Caco-2 (cell line): ENCODE data around the gene COG3. TPM values are rescaled to one million over a fixed set of nuclear protein-coding genes. Genes with fewer than 3 reads are reported as not detected.
"Not testable (repeated sequence)": the region's sequence is repeated elsewhere in the genome, so short reads cannot be mapped to it uniquely, and the experiment has no call there.

Source experiments
- BruUV-seq: library from RNA; stranded (reverse); fragments of 400-500 nt; replicated peaks from 2 replicates; lab custom pipeline; 2021; lab: Mats Ljungman, UMichigan
- CTCF ChIA-PET: fragments of 300-600 bp; sonication (Branson Sonifier 250); formaldehyde crosslinking; loops from one replicate; lab custom pipeline; 2022; ENCODE audit warnings: antibody characterized with exemption; lab: Charles Lee
- POLR2A ChIA-PET: fragments of 300-600 bp; sonication (Branson Sonifier 250); formaldehyde crosslinking; loops from one replicate; lab custom pipeline; 2022; ENCODE audit warnings: antibody characterized with exemption; lab: Charles Lee
- DNase-seq, 2 experiments: peaks; one replicate each; pipeline versions ENCODE4 v3.0.0 to v3.0.0-alpha.2; 2020 to 2022
- H3K27me3 ChIP-seq: replicated peaks from 2 replicates; pipeline ENCODE4 v1.6.0; 2011; ENCODE audit warnings: low read length; ENCODE audit not compliant: control insufficient read depth, insufficient read depth
- H3K36me3 ChIP-seq: 2 replicates; pipeline ENCODE4 v1.5.1; 2011; ENCODE audit warnings: low read length; ENCODE audit not compliant: control insufficient read depth, insufficient read depth
- H3K4me1 ChIP-seq: fragments of 250-450 bp; sonication (Bioruptor Pico); 2 replicates; pipeline ENCODE4 v1.5.1; 2020; ENCODE audit warnings: mild to moderate bottlenecking
- H3K4me3 ChIP-seq: 2 replicates; pipeline ENCODE4 v1.5.1; 2011; ENCODE audit warnings: low read depth, mild to moderate bottlenecking, control low read depth, low read length
- H3K9me3 ChIP-seq: fragments of 250-450 bp; sonication (Bioruptor Pico); 2 replicates; pipeline ENCODE4 v1.5.1; 2020; ENCODE audit warnings: mild to moderate bottlenecking, moderate library complexity
- H3K27ac Mint-ChIP-seq: one replicate; pipeline ENCODE4 v1.8.0; 2022; ENCODE audit warnings: mixed read lengths; ENCODE audit not compliant: unreplicated experiment
- H3K27me3 Mint-ChIP-seq: one replicate; pipeline ENCODE4 v1.8.0; 2022; ENCODE audit warnings: mixed read lengths; ENCODE audit not compliant: insufficient read depth, unreplicated experiment
- H3K36me3 Mint-ChIP-seq: one replicate; pipeline ENCODE4 v1.8.0; 2022; ENCODE audit warnings: mild to moderate bottlenecking, mixed read lengths; ENCODE audit not compliant: insufficient read depth, unreplicated experiment
- H3K4me1 Mint-ChIP-seq: one replicate; pipeline ENCODE4 v1.8.0; 2022; ENCODE audit warnings: low read depth, mixed read lengths; ENCODE audit not compliant: unreplicated experiment
- H3K4me3 Mint-ChIP-seq: one replicate; pipeline ENCODE4 v1.8.0; 2022; ENCODE audit warnings: mild to moderate bottlenecking, moderate library complexity, mixed read lengths; ENCODE audit not compliant: unreplicated experiment
- H3K9me3 Mint-ChIP-seq: one replicate; pipeline ENCODE4 v1.8.0; 2022; ENCODE audit warnings: mixed read lengths; ENCODE audit not compliant: unreplicated experiment
- CTCF ChIP-seq, 2 experiments: fragments of 200-600 bp in 1 of 2; IDR thresholded peaks; 1 replicate in 1 of 2; 2 replicates in 1 of 2; pipeline versions ENCODE4 v1.5.1 to v1.8.0; 2011 to 2022; ENCODE audit warnings: antibody characterized with exemption in 1 of 2, control low read depth in 1 of 2, inconsistent platforms in 1 of 2, low read depth in 1 of 2, low read length in 1 of 2, mild to moderate bottlenecking in 1 of 2, moderate library complexity in 1 of 2; ENCODE audit not compliant: insufficient read depth in 1 of 2, severe bottlenecking in 1 of 2, unreplicated experiment in 1 of 2
- intact Hi-C: fragments of 100-400 bp; cut with micrococcal nuclease; formaldehyde crosslinking; loops from one replicate; pipeline ENCODE4 v1.10.0; 2022; ENCODE audit not compliant: unreplicated experiment
- total RNA-seq: library from RNA; stranded (reverse); gene quantifications from 2 replicates; pipeline ENCODE4 v1.2.3, GENCODE V29; 2022

Gene COG3
- total RNA-seq, 1 experiment from 2014 or later: 35.8 TPM

GRCh38 chr13:45419945-45420344 lies 44.8 kb upstream of the COG3 start:
- Histone ChIP-seq H3K27me3 (no peaks in the 10 kb centered on the region), H3K4me3 (no peak overlapping the region), H3K9me3 (no peaks in the 10 kb centered on the region), H3K36me3 (no peaks in the 10 kb centered on the region), H3K4me1 (peaks cover 4% of the 10 kb centered on the region)
- Mint-ChIP-seq H3K9me3 (no peaks in the 10 kb centered on the region), H3K27ac (no peak overlapping the region), H3K36me3 (peaks cover 6% of the 10 kb centered on the region), H3K4me1 (peaks cover 8% of the 10 kb centered on the region), H3K4me3 (no peak overlapping the region), H3K27me3 (no peaks in the 10 kb centered on the region)
- BruUV-seq: no TSS peak
- ChIA-PET POLR2A (interaction anchor here (0.7 kb wide), 1 partner anchor 74 kb away, joined by 4 read pairs; no protein-coding TSS in a partner anchor), CTCF (no interaction called here)
- DNase-seq: no peak
- intact Hi-C loops: loop anchor here (2.0 kb wide), 1 partner anchor 79 kb away; the partner anchor contains the start of gene TPT1
- TF ChIP-seq CTCF (IDR thresholded peaks at IDR 0.05; ENCODE audit: insufficient read depth in 1 of 2, low read depth in 1 of 2, low read length in 1 of 2, severe bottlenecking in 1 of 2, unreplicated experiment in 1 of 2): no peak

- H3K4me3 ChIP-seq: no peak overlapping the region
- H3K36me3 ChIP-seq: no peaks in the 10 kb centered on the region
- no peaks in the 10 kb centered on the region for H3K4me1 ChIP-seq
- BruUV-seq: no TSS peak
- no peaks in the 10 kb centered on the region for H3K9me3 Mint-ChIP-seq
- intact Hi-C loops: no loop called here
- TF ChIP-seq CTCF (IDR thresholded peaks at IDR 0.05; ENCODE audit: insufficient read depth in 1 of 2, low read depth in 1 of 2, low read length in 1 of 2, severe bottlenecking in 1 of 2, unreplicated experiment in 1 of 2): no peak
- H3K36me3 Mint-ChIP-seq: peaks cover 6% of the 10 kb centered on the region
- H3K27ac Mint-ChIP-seq: no peak overlapping the region
- no peaks in the 10 kb centered on the region for H3K27me3 ChIP-seq
- no peak for DNase-seq
- no peaks in the 10 kb centered on the region for H3K9me3 ChIP-seq
- H3K27me3 Mint-ChIP-seq: no peaks in the 10 kb centered on the region
- CTCF ChIA-PET: no interaction called here
- POLR2A ChIA-PET: no interaction called here
- no peaks in the 10 kb centered on the region for H3K4me1 Mint-ChIP-seq
- no peak overlapping the region for H3K4me3 Mint-ChIP-seq
Measured at GRCh38 chr13:45422731-45423292, 41.9 kb upstream of the COG3 start.

GRCh38 chr13:45426056-45426841 lies 38.5 kb upstream of the COG3 start:
- H3K9me3 ChIP-seq, H3K4me1 ChIP-seq, POLR2A ChIA-PET, intact Hi-C loops, H3K4me3 ChIP-seq, H3K36me3 ChIP-seq, H3K27me3 Mint-ChIP-seq, H3K9me3 Mint-ChIP-seq, BruUV-seq, H3K4me1 Mint-ChIP-seq, H3K36me3 Mint-ChIP-seq, DNase-seq, CTCF ChIA-PET, H3K4me3 Mint-ChIP-seq, H3K27ac Mint-ChIP-seq, H3K27me3 ChIP-seq: not testable (repeated sequence)
